Measurements from ENCODE around the gene LRRC75A. TPM values are rescaled to one million over a fixed set of nuclear protein-coding genes. Genes with fewer than 3 reads are reported as not detected.

LRRC75A gene
- polyA plus RNA-seq, 1 experiment = 1.3 TPM

GRCh38 chr17:16504984-16505383 is 13.0 kb upstream of the LRRC75A start:
- DNase-seq (ENCODE audit: low read depth) = no peak
- TF ChIP-seq CTCF (IDR thresholded peaks at IDR 0.05; ENCODE audit: insufficient read depth, low read depth, low read length) = no peak
- ChIA-PET POLR2A (no interaction called here), CTCF (no interaction called here)
- H3K4me3 ChIP-seq (ENCODE audit: low read depth, low read length) = no peak overlapping the region
- no peaks in the 10 kb centered on the region for H3K36me3 ChIP-seq (ENCODE audit: control insufficient read depth, insufficient read depth, low read length)
- H3K27me3 ChIP-seq (ENCODE audit: control insufficient read depth, insufficient read depth, low read length) = peaks cover 10% of the 10 kb centered on the region

GRCh38 chr17:16496820-16497489 is 5.0 kb upstream of the LRRC75A start:
- CTCF ChIA-PET = interaction anchor here (1.1 to 3.0 kb wide), 4 partner anchors 12 to 69 kb away, joined by 3 to 13 read pairs (median 8); no protein-coding TSS in a partner anchor
- no peak for DNase-seq (ENCODE audit: low read depth)
- POLR2A ChIA-PET = interaction anchor here (0.5 kb wide), 1 partner anchor 58 kb away, joined by 3 read pairs; no protein-coding TSS in a partner anchor
- Histone ChIP-seq H3K4me3 (ENCODE audit: low read depth, low read length) (no peak overlapping the region), H3K27me3 (ENCODE audit: control insufficient read depth, insufficient read depth, low read length) (peaks cover 24% of the 10 kb centered on the region), H3K36me3 (ENCODE audit: control insufficient read depth, insufficient read depth, low read length) (no peaks in the 10 kb centered on the region)
- TF ChIP-seq CTCF (IDR thresholded peaks at IDR 0.05; ENCODE audit: insufficient read depth, low read depth, low read length) = no peak

- CTCF ChIA-PET = interaction anchor here (1.1 to 3.0 kb wide), 4 partner anchors 13 to 68 kb away, joined by 3 to 13 read pairs (median 8); no protein-coding TSS in a partner anchor
- H3K36me3 ChIP-seq (ENCODE audit: control insufficient read depth, insufficient read depth, low read length) = no peaks in the 10 kb centered on the region
- POLR2A ChIA-PET = interaction anchor here (0.5 kb wide), 1 partner anchor 58 kb away, joined by 3 read pairs; no protein-coding TSS in a partner anchor
- H3K4me3 ChIP-seq (ENCODE audit: low read depth, low read length) = no peak overlapping the region
- TF ChIP-seq CTCF (IDR thresholded peaks at IDR 0.05; ENCODE audit: insufficient read depth, low read depth, low read length) = no peak
- peaks cover 24% of the 10 kb centered on the region for H3K27me3 ChIP-seq (ENCODE audit: control insufficient read depth, insufficient read depth, low read length)
- DNase-seq (ENCODE audit: low read depth) = no peak
These were observed 4.2 kb upstream of the LRRC75A start for GRCh38 chr17:16495980-16496819.

GRCh38 chr17:16495561-16495960 is 3.6 kb upstream of the LRRC75A start:
- CTCF ChIA-PET = interaction anchor here (0.8 to 3.0 kb wide), 5 partner anchors 14 to 108 kb away, joined by 3 to 13 read pairs (median 7); no protein-coding TSS in a partner anchor
- DNase-seq (ENCODE audit: low read depth) = no peak
- no peaks in the 10 kb centered on the region for H3K36me3 ChIP-seq (ENCODE audit: control insufficient read depth, insufficient read depth, low read length)
- H3K4me3 ChIP-seq (ENCODE audit: low read depth, low read length) = no peak overlapping the region
- H3K27me3 ChIP-seq (ENCODE audit: control insufficient read depth, insufficient read depth, low read length) = peaks cover 24% of the 10 kb centered on the region
- POLR2A ChIA-PET = no interaction called here
- TF ChIP-seq CTCF (IDR thresholded peaks at IDR 0.05; ENCODE audit: insufficient read depth, low read depth, low read length) = no peak

- H3K36me3 ChIP-seq (ENCODE audit: control insufficient read depth, insufficient read depth, low read length) = no peaks in the 10 kb centered on the region
- POLR2A ChIA-PET = no interaction called here
- CTCF ChIA-PET = interaction anchor here (1.1 kb wide), 1 partner anchor 18 kb away, joined by 4 read pairs; no protein-coding TSS in a partner anchor
- no peak for TF ChIP-seq CTCF (IDR thresholded peaks at IDR 0.05; ENCODE audit: insufficient read depth, low read depth, low read length)
- H3K27me3 ChIP-seq (ENCODE audit: control insufficient read depth, insufficient read depth, low read length) = peaks cover 24% of the 10 kb centered on the region
- H3K4me3 ChIP-seq (ENCODE audit: low read depth, low read length) = no peak overlapping the region
- no peak for DNase-seq (ENCODE audit: low read depth)
These were observed 2.1 kb upstream of the LRRC75A start for GRCh38 chr17:16494059-16494458.

Measured in BJ (cell line).